Peyer's patch (tissue), 4 donors: Measurements from ENCODE around the gene UIMC1. TPM values are rescaled to one million over a fixed set of nuclear protein-coding genes. Genes with fewer than 3 reads are reported as not detected.

Experiments used
- DNase-seq, 3 donors: peaks; one replicate each; pipeline ENCODE4 v3.0.0-alpha.2; 2017 to 2019
- H3K27ac ChIP-seq, 4 donors: fragments of 200-600 bp; sonication (generic); one replicate each; pipeline ENCODE4 v1.5.1; 2016 to 2019
- H3K27me3 ChIP-seq, 2 donors: fragments of 200-600 bp; sonication (generic); one replicate each; pipeline ENCODE4 v1.5.1; 2019
- H3K36me3 ChIP-seq, 3 donors: fragments of 200-600 bp; sonication (generic); one replicate each; pipeline ENCODE4 v1.5.1; 2016 to 2019
- H3K4me1 ChIP-seq, 4 donors: fragments of 200-600 bp; sonication (generic); one replicate each; pipeline ENCODE4 v1.5.1; 2016 to 2019
- H3K4me3 ChIP-seq, 4 donors: fragments of 200-600 bp; sonication (generic); 1 replicate in 3 of 4; 2 replicates in 1 of 4; pipeline ENCODE4 v1.5.1; 2016 to 2019; ENCODE audit warnings: mild to moderate bottlenecking in 1 of 4
- H3K9me3 ChIP-seq, 4 donors: fragments of 200-600 bp; sonication (generic); one replicate each; pipeline ENCODE4 v1.5.1; 2016 to 2019; ENCODE audit warnings: mild to moderate bottlenecking in 1 of 4
- POLR2A ChIP-seq, 2 donors: fragments of 450-650 bp; IDR thresholded peaks; one replicate each; pipeline ENCODE4 v1.5.1; 2017; ENCODE audit warnings: antibody characterized with exemption in 2 of 2, mild to moderate bottlenecking in 2 of 2, moderate library complexity in 2 of 2
- total RNA-seq, 4 donors: library from RNA; depleted of rRNA; stranded (reverse); fragments of >200 nt; gene quantifications; one replicate each; pipeline ENCODE4 v1.1.0, GENCODE V29; 2016
- TF ChIP-seq, protein P1 (sequence below), 6 experiments: fragments of 450-650 bp in 4 of 6; fragments of 200-600 bp in 2 of 6; sonication (generic) in 1 of 6; IDR thresholded peaks; one replicate each; pipeline ENCODE4 v1.5.1; 2017 to 2019; ENCODE audit warnings: antibody characterized with exemption in 6 of 6, mild to moderate bottlenecking in 3 of 6, moderate library complexity in 1 of 6

Gene UIMC1
- total RNA-seq, 4 donors from 2014 or later: 22.4 to 111 (median 41.3) TPM

GRCh38 chr5:176952531-176953193 lies 53.9 kb downstream of the UIMC1 start:
- TF ChIP-seq POLR2A (IDR thresholded peaks at IDR 0.05): no peak
- TF ChIP-seq, protein P1, sequence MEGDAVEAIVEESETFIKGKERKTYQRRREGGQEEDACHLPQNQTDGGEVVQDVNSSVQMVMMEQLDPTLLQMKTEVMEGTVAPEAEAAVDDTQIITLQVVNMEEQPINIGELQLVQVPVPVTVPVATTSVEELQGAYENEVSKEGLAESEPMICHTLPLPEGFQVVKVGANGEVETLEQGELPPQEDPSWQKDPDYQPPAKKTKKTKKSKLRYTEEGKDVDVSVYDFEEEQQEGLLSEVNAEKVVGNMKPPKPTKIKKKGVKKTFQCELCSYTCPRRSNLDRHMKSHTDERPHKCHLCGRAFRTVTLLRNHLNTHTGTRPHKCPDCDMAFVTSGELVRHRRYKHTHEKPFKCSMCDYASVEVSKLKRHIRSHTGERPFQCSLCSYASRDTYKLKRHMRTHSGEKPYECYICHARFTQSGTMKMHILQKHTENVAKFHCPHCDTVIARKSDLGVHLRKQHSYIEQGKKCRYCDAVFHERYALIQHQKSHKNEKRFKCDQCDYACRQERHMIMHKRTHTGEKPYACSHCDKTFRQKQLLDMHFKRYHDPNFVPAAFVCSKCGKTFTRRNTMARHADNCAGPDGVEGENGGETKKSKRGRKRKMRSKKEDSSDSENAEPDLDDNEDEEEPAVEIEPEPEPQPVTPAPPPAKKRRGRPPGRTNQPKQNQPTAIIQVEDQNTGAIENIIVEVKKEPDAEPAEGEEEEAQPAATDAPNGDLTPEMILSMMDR (IDR thresholded peaks at IDR 0.05): no peak
- Histone ChIP-seq H3K9me3 (no peaks in the 10 kb centered on the region), H3K4me1 (no peaks in the 10 kb centered on the region), H3K4me3 (no peak overlapping the region), H3K36me3 (peaks cover 0 to 77% (median 0%) of the 10 kb centered on the region in 3 donors), H3K27ac (no peak overlapping the region), H3K27me3 (no peaks in the 10 kb centered on the region)
- DNase-seq: no peak

GRCh38 chr5:176948458-176948857 lies 58.1 kb downstream of the UIMC1 start:
- Histone ChIP-seq H3K27ac (no peak overlapping the region), H3K4me1 (no peaks in the 10 kb centered on the region), H3K9me3 (no peaks in the 10 kb centered on the region), H3K36me3 (peaks cover 0 to 70% (median 0%) of the 10 kb centered on the region in 3 donors), H3K4me3 (no peak overlapping the region), H3K27me3 (no peaks in the 10 kb centered on the region)
- TF ChIP-seq POLR2A (IDR thresholded peaks at IDR 0.05): no peak
- TF ChIP-seq, protein P1 (IDR thresholded peaks at IDR 0.05): no peak
- no peak for DNase-seq

DNA sequence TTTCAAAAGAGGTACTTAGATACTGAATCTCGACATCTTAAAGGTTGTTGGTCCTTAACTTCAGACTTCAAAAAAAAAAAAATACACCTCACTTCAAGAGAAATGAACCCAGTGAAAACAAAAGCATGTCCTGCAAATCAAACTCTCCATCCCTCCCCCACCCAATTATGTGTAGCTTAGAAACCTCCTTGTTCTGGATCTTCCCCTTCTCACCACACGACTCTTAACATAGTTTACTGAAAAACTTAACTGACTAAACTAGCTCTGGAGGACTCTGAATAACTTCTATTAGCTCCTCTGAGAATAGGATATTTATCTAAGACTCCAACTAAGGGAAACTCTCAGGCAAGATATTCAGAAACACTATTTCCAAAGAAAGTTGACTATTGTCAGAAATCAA lies 58.7 kb downstream of the UIMC1 start:
- H3K4me1 ChIP-seq: no peaks in the 10 kb centered on the region
- no peak for TF ChIP-seq POLR2A (IDR thresholded peaks at IDR 0.05)
- TF ChIP-seq, protein P1 (IDR thresholded peaks at IDR 0.05): no peak
- H3K27ac ChIP-seq: no peak overlapping the region
- H3K4me3 ChIP-seq: no peak overlapping the region
- no peaks in the 10 kb centered on the region for H3K27me3 ChIP-seq
- DNase-seq: no peak
- H3K9me3 ChIP-seq: no peaks in the 10 kb centered on the region
- peaks cover 0 to 72% (median 0%) of the 10 kb centered on the region in 3 donors for H3K36me3 ChIP-seq

- Histone ChIP-seq H3K36me3 (peaks cover 0 to 78% (median 0%) of the 10 kb centered on the region in 3 donors), H3K4me1 (no peaks in the 10 kb centered on the region), H3K27ac (no peak overlapping the region), H3K27me3 (no peaks in the 10 kb centered on the region), H3K9me3 (no peaks in the 10 kb centered on the region), H3K4me3 (no peak overlapping the region)
- no peak for TF ChIP-seq POLR2A (IDR thresholded peaks at IDR 0.05)
- TF ChIP-seq, protein P1 (IDR thresholded peaks at IDR 0.05): no peak
- no peak for DNase-seq
Observed at GRCh38 chr5:176944268-176944667, 62.3 kb downstream of the UIMC1 start.

- DNase-seq: no peak
- TF ChIP-seq POLR2A (IDR thresholded peaks at IDR 0.05): no peak
- TF ChIP-seq, protein P1 (IDR thresholded peaks at IDR 0.05): no peak
- H3K36me3 ChIP-seq: peaks cover 0 to 78% (median 0%) of the 10 kb centered on the region in 3 donors
- no peaks in the 10 kb centered on the region for H3K27me3 ChIP-seq
- no peaks in the 10 kb centered on the region for H3K4me1 ChIP-seq
- H3K4me3 ChIP-seq: no peak overlapping the region
- no peak overlapping the region for H3K27ac ChIP-seq
- no peaks in the 10 kb centered on the region for H3K9me3 ChIP-seq
Observed at GRCh38 chr5:176943816-176944215, 62.8 kb downstream of the UIMC1 start.
